Measurements from ENCODE around the gene MBTPS1.

DNA sequence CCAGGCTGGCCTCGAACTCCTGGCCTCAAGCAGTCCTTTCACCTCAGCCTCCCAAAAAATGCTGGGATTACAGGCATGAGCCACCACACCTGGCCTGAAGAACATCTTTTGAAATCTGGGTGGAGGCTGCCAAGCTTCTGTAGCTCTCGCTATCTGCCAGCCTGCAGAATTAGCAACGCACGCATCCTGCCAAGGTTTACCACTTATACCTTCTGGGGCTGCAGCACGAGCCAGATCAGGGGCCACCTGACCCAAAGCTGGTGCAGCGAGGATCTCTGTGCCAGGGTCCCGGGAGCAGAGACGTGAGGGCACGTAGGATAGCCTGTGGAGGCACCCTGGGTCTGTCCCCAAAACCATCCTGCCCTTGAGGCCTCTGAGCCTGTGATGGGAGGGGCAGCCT is 96.4 kb downstream of the MBTPS1 start:
- TF ChIP-seq, protein P1, sequence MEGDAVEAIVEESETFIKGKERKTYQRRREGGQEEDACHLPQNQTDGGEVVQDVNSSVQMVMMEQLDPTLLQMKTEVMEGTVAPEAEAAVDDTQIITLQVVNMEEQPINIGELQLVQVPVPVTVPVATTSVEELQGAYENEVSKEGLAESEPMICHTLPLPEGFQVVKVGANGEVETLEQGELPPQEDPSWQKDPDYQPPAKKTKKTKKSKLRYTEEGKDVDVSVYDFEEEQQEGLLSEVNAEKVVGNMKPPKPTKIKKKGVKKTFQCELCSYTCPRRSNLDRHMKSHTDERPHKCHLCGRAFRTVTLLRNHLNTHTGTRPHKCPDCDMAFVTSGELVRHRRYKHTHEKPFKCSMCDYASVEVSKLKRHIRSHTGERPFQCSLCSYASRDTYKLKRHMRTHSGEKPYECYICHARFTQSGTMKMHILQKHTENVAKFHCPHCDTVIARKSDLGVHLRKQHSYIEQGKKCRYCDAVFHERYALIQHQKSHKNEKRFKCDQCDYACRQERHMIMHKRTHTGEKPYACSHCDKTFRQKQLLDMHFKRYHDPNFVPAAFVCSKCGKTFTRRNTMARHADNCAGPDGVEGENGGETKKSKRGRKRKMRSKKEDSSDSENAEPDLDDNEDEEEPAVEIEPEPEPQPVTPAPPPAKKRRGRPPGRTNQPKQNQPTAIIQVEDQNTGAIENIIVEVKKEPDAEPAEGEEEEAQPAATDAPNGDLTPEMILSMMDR (conservative IDR thresholded peaks at IDR 0.05; ENCODE audit: low read depth, low read length) = no peak
- TF ChIP-seq EZH2 (IDR thresholded peaks at IDR 0.05; ENCODE audit: low read length, unreplicated experiment) = no peak
